Epithelial cell of esophagus (primary cell): ENCODE data around the gene ZNF792.
"Not testable (repeated sequence)": the region's sequence is repeated elsewhere in the genome, so short reads cannot be mapped to it uniquely, and the experiment has no call there.

Experiments
- DNase-seq: peaks from one replicate; pipeline ENCODE4 v3.0.0; 2010; ENCODE audit warnings: low read depth
- H3K4me3 ChIP-seq: 2 replicates; pipeline ENCODE4 v1.5.1; 2011; ENCODE audit warnings: mild to moderate bottlenecking, low read length, control low read depth
- TF ChIP-seq, protein P1 (sequence below): IDR thresholded peaks from 2 replicates; pipeline ENCODE4 v1.5.1; 2011; ENCODE audit warnings: low read depth, mild to moderate bottlenecking, low read length, control low read depth, inconsistent platforms; ENCODE audit not compliant: insufficient read depth; ENCODE audit errors: missing control alignments

The ZNF792 gene

DNA sequence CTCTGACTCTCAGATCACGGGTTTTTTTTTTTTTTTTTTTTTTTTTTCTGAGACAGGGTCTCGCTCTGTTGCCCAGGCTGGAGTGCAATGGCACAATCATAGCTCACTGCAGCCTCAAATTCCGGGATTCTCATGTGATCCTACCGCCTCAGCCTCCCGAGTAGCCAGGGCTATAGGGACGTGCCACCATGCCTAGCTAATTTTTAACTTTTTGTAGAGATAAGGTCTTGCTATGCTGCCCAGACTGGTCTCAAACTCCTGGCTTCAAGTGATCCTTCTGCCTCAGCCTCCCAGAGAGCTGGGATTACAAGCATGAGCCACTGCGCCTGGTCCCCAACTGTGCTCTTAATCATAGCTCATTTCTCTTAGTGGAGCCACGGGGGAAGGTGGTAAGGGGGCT is 31.5 kb upstream of the ZNF792 start:
- H3K4me3 ChIP-seq = no peak overlapping the region
- DNase-seq = no peak
- TF ChIP-seq, protein P1, sequence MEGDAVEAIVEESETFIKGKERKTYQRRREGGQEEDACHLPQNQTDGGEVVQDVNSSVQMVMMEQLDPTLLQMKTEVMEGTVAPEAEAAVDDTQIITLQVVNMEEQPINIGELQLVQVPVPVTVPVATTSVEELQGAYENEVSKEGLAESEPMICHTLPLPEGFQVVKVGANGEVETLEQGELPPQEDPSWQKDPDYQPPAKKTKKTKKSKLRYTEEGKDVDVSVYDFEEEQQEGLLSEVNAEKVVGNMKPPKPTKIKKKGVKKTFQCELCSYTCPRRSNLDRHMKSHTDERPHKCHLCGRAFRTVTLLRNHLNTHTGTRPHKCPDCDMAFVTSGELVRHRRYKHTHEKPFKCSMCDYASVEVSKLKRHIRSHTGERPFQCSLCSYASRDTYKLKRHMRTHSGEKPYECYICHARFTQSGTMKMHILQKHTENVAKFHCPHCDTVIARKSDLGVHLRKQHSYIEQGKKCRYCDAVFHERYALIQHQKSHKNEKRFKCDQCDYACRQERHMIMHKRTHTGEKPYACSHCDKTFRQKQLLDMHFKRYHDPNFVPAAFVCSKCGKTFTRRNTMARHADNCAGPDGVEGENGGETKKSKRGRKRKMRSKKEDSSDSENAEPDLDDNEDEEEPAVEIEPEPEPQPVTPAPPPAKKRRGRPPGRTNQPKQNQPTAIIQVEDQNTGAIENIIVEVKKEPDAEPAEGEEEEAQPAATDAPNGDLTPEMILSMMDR = no peak

DNA sequence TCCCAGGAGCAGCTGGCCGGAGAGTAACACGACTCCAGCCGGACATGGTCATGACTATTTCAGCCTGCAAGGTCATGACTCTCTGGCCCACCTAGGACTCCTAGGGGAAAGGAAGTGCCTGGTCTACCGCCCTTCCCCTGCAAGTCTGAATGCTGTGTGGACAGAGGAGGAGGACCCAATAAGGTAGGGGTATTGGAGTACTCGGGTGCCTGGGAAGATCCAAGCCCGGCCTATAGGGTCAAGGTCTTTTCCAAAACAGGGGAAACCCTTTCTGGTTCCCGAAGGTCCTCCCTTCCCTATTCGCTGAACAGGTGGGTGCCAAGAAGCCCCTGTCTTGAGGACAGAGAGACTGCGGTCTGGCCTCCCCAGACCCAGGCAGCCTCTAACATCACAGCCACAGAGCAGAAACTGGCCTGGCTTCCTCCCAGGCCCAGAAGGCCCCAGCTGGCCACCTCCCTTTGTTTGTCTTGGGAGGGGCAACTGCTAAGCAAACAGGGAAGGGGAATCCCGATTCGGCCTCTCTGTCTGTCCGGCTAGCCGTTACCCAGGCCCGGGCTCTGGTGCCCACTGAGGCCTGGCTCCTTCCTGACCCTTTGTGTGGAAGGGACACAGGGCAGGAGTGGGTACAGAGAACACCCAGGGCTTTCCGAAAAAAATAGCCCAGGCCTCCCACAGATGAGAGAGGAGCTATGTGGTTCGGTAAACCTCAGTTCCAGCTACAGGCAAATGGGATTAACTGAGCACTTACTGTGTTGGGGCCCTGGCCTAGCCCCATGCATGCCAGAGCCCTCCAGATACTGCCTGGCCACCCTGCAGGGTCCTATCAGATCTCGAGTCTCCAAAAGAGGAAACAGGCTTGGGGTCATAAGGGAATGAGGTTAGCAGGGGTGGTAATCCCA is 30.9 kb upstream of the ZNF792 start:
- no peak overlapping the region for H3K4me3 ChIP-seq
- no peak for DNase-seq
- TF ChIP-seq, protein P1 = no peak

DNA sequence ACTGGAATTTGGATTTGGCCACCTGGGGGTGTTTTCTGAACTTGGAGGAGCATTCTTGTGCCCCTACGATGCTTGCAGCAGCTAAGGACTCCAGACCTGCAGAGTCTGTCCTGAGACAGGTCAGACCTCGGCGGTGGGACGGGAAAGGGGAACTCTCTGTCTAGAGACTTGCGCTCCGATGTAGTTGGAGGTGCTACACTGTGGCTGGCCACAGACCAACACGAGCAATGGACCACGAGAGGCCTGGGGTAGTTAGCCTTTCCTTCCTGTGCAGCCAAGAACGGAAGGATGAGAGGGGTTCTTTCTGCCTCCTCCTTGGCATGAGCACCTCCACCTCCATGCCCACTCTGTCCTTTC is 30.2 kb upstream of the ZNF792 start:
- no peak overlapping the region for H3K4me3 ChIP-seq
- TF ChIP-seq, protein P1 = no peak
- no peak for DNase-seq

DNA sequence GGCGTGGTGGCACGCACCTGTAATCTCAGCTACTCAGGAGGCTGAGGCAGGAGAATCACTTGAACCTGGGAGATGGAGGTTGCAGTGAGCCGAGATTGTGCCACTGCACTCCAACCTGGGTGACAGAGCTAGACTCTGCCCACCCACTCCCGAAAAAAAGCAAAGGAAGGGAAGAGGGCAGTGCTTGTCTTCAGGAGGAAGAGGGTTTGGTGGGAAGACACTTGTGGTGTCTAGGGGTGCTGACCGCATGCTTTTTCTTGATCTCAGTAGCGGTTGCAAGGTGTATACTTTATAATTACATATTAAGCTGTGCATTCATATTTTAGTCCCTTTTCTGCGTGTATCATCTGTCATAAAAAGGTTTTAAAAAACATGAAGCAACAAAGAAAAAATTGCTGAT is 28.6 kb upstream of the ZNF792 start:
- H3K4me3 ChIP-seq, DNase-seq: not testable (repeated sequence)

DNA sequence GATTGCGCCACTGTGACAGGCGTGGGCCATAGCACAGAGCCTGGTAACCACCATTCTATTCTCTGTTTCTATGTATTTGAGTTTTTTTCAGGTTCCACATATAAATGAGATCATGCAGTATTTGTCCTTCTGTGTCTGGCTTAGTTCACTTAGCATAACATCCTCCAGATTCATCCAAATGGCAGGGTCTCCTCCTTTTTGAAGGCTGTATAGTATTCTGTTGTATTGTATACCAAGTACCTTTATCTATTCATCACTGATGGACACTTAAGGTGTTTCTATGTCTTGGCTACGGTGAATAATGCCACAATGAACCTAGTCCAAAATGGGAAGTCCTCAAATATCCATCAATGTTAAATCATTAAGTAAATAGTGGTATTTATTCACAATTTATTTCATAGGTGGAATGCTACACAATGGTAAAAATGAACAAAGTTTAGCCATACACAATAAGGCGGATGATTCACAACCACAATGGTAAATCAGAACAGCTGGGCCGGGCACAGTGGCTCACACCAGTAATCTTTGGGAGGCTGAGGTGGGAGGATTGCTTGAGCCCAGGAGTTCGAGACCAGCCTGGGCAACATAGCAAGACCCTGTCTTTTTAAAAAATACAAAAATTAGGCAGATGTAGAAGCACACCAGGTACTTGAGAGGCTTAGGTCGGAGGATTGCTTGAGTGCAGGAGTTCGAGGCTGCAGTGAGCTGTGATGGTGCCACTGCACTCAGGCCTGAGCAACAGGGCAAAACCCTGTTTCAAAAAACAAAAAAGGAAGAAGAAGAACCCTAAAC is 27.7 kb upstream of the ZNF792 start:
- no peak for DNase-seq
- TF ChIP-seq, protein P1 = no peak
- no peak overlapping the region for H3K4me3 ChIP-seq

DNA sequence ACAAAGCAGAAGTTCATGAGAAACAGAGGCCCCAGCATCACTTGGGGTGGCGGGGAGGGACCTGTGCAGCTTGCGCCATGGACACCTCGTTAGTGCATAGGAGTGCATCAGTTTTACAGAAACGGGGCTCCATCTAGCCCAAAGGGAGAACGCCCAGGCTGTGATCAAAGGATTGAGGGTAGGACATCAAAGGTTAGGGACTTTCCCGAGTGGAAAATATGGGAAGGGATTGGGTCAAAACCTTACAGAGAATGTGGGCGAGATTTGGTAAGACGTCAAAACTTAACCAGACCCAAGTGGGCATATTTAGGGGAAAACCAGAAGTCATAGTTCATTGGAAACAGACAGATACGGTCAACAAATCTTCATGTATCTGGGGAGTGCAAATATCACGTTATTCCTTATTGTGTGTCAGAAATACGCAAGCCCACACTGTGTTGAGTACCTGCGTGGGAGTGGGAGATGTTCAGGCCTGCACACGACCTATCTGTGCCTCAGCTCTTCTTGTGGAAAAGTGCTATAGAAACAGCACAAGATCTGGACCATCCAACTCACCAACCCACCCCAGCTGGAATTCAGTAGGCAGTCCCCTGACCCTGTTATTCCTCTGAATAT is 26.7 kb upstream of the ZNF792 start:
- TF ChIP-seq, protein P1 = no peak
- no peak for DNase-seq
- H3K4me3 ChIP-seq = no peak overlapping the region

DNA sequence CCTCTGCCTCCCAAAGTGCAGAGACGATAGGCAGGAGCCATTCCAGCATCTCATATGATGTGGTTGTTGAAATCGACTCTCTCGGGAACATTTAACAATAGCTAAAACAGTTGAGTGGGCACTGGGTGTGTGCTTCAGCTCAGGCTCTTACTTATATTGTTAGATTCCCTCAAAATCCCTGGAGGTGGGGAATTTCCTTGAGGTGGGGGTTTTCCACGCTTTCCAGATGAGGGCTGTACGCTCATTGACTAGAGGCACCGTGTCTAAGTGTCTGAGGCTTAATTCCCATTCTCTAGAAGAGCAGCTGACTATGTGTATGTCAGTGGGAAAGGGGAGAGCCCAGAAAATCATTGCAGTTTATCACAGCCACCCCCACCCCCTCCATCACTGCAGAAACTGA is 25.3 kb upstream of the ZNF792 start:
- no peak for DNase-seq
- H3K4me3 ChIP-seq = no peak overlapping the region
- TF ChIP-seq, protein P1 = no peak
